Nephron (organoid): ENCODE results near the gene PKD1L1.

Experiments
- H3K27ac Mint-ChIP-seq, 3 experiments: 2 replicates each; pipeline ENCODE4 v1.8.0; 2020; ENCODE audit warnings: mixed read lengths in 3 of 3, mild to moderate bottlenecking in 2 of 3, moderate library complexity in 1 of 3
- H3K27me3 Mint-ChIP-seq: 2 replicates; pipeline ENCODE4 v1.8.0; 2021; ENCODE audit warnings: low read depth, mild to moderate bottlenecking, moderate library complexity, mixed read lengths
- H3K36me3 Mint-ChIP-seq: 2 replicates; pipeline ENCODE4 v1.8.0; 2020; ENCODE audit warnings: low read depth, mixed read lengths
- H3K4me1 Mint-ChIP-seq: 2 replicates; pipeline ENCODE4 v1.8.0; 2020; ENCODE audit warnings: mixed read lengths
- H3K4me3 Mint-ChIP-seq, 3 experiments: 2 replicates each; pipeline ENCODE4 v1.8.0; 2020; ENCODE audit warnings: mild to moderate bottlenecking in 3 of 3, mixed read lengths in 3 of 3, moderate library complexity in 2 of 3
- H3K9me3 Mint-ChIP-seq: 2 replicates; pipeline ENCODE4 v1.8.0; 2020; ENCODE audit warnings: mixed read lengths
- CTCF ChIP-seq, 3 experiments: fragments of 200-600 bp; sonication (generic); IDR thresholded peaks; one replicate each; pipeline ENCODE4 v1.5.0; 2021; ENCODE audit warnings: antibody characterized with exemption in 3 of 3; ENCODE audit not compliant: unreplicated experiment in 3 of 3

The PKD1L1 gene

GRCh38 chr7:47973739-47974138, 25.5 kb upstream of the PKD1L1 start:
- no peaks in the 10 kb centered on the region for H3K27me3 Mint-ChIP-seq
- H3K27ac Mint-ChIP-seq = no peak overlapping the region
- no peaks in the 10 kb centered on the region for H3K9me3 Mint-ChIP-seq
- H3K4me3 Mint-ChIP-seq = no peak overlapping the region
- peaks cover 68% of the 10 kb centered on the region for H3K36me3 Mint-ChIP-seq
- TF ChIP-seq CTCF (IDR thresholded peaks at IDR 0.05; ENCODE audit: unreplicated experiment in 3 of 3) = no peak
- peaks cover 40% of the 10 kb centered on the region for H3K4me1 Mint-ChIP-seq

- Mint-ChIP-seq H3K27me3 (no peaks in the 10 kb centered on the region), H3K4me1 (peaks cover 27% of the 10 kb centered on the region), H3K27ac (peak overlapping the region; percentile 29 to 87 (median 81)), H3K9me3 (no peaks in the 10 kb centered on the region), H3K4me3 (no peak overlapping the region), H3K36me3 (peaks cover 66% of the 10 kb centered on the region)
- TF ChIP-seq CTCF (IDR thresholded peaks at IDR 0.05; ENCODE audit: unreplicated experiment in 3 of 3) = no peak
Observed at GRCh38 chr7:47970761-47971160, 22.5 kb upstream of the PKD1L1 start.

- peak; percentile 86 to 92 (median 89) for TF ChIP-seq CTCF (IDR thresholded peaks at IDR 0.05; ENCODE audit: unreplicated experiment in 3 of 3)
- Mint-ChIP-seq H3K4me1 (peaks cover 27% of the 10 kb centered on the region), H3K36me3 (peaks cover 67% of the 10 kb centered on the region), H3K27me3 (no peaks in the 10 kb centered on the region), H3K9me3 (no peaks in the 10 kb centered on the region), H3K27ac (peak overlapping the region in 2 of 3 experiments; percentile 3), H3K4me3 (no peak overlapping the region)
Observed at GRCh38 chr7:47968847-47969774, 20.8 kb upstream of the PKD1L1 start.

- H3K36me3 Mint-ChIP-seq = peaks cover 65% of the 10 kb centered on the region
- no peak for TF ChIP-seq CTCF (IDR thresholded peaks at IDR 0.05; ENCODE audit: unreplicated experiment in 3 of 3)
- no peak overlapping the region for H3K4me3 Mint-ChIP-seq
- H3K27ac Mint-ChIP-seq = no peak overlapping the region
- H3K4me1 Mint-ChIP-seq = peaks cover 27% of the 10 kb centered on the region
- no peaks in the 10 kb centered on the region for H3K27me3 Mint-ChIP-seq
- no peaks in the 10 kb centered on the region for H3K9me3 Mint-ChIP-seq
Observed at GRCh38 chr7:47967708-47968107, 19.4 kb upstream of the PKD1L1 start.

GRCh38 chr7:47967123-47967522, 18.9 kb upstream of the PKD1L1 start:
- Mint-ChIP-seq H3K27ac (no peak overlapping the region), H3K4me3 (no peak overlapping the region), H3K36me3 (peaks cover 70% of the 10 kb centered on the region), H3K9me3 (no peaks in the 10 kb centered on the region), H3K27me3 (no peaks in the 10 kb centered on the region), H3K4me1 (peaks cover 27% of the 10 kb centered on the region)
- TF ChIP-seq CTCF (IDR thresholded peaks at IDR 0.05; ENCODE audit: unreplicated experiment in 3 of 3) = no peak

GRCh38 chr7:47965456-47965855, 17.2 kb upstream of the PKD1L1 start:
- Mint-ChIP-seq H3K36me3 (peaks cover 83% of the 10 kb centered on the region), H3K27me3 (no peaks in the 10 kb centered on the region), H3K4me3 (no peak overlapping the region), H3K27ac (no peak overlapping the region), H3K9me3 (no peaks in the 10 kb centered on the region), H3K4me1 (peaks cover 17% of the 10 kb centered on the region)
- TF ChIP-seq CTCF (IDR thresholded peaks at IDR 0.05; ENCODE audit: unreplicated experiment in 3 of 3) = no peak
